ENCODE measurements around the gene OXT. TPM values are rescaled to one million over a fixed set of nuclear protein-coding genes. Genes with fewer than 3 reads are reported as not detected.

Gene OXT
- total and polyA plus RNA-seq, 9 donors = 0.61 to 0.86 TPM; not detected in 7

GRCh38 chr20:3094848-3095629, 23.6 kb downstream of the OXT start:
- Histone ChIP-seq H3K9me3 (no peaks in the 10 kb centered on the region), H3K27ac (no peak overlapping the region), H3K36me3 (no peaks in the 10 kb centered on the region), H3K4me3 (no peak overlapping the region), H3K27me3 (no peaks in the 10 kb centered on the region), H3K4me1 (ENCODE audit: insufficient read depth) (no peaks in the 10 kb centered on the region)
- no peak for DNase-seq
- no peak for TF ChIP-seq CTCF (IDR thresholded peaks at IDR 0.05)
- no peak for TF ChIP-seq POLR2A (IDR thresholded peaks at IDR 0.05)
- no peak for TF ChIP-seq EP300 (IDR thresholded peaks at IDR 0.05)
- WGBS, 3 donors = 85 to 91% (median 85%) methylated on average over 13 of the region's 13 CpGs
- intact Hi-C loops (cut with DNase I) = no loop called here

GRCh38 chr20:3100480-3100879, 29.1 kb downstream of the OXT start:
- Histone ChIP-seq H3K4me1 (ENCODE audit: insufficient read depth) (no peaks in the 10 kb centered on the region), H3K36me3 (no peaks in the 10 kb centered on the region), H3K27me3 (no peaks in the 10 kb centered on the region), H3K9me3 (no peaks in the 10 kb centered on the region), H3K4me3 (no peak overlapping the region), H3K27ac (no peak overlapping the region)
- intact Hi-C loops (cut with DNase I) = no loop called here
- no peak for DNase-seq
- 89 to 91% (median 90%) methylated on average over 7 of the region's 7 CpGs for WGBS, 3 donors
- TF ChIP-seq EP300 (IDR thresholded peaks at IDR 0.05) (no peak), POLR2A (IDR thresholded peaks at IDR 0.05) (no peak), CTCF (IDR thresholded peaks at IDR 0.05) (no peak)

GRCh38 chr20:3101251-3101650, 29.8 kb downstream of the OXT start:
- Histone ChIP-seq H3K27me3 (no peaks in the 10 kb centered on the region), H3K36me3 (no peaks in the 10 kb centered on the region), H3K4me3 (no peak overlapping the region), H3K9me3 (no peaks in the 10 kb centered on the region), H3K4me1 (ENCODE audit: insufficient read depth) (no peaks in the 10 kb centered on the region), H3K27ac (no peak overlapping the region)
- intact Hi-C loops (cut with DNase I) = no loop called here
- WGBS, 3 donors = 92 to 96% (median 94%) methylated on average over 6 of the region's 6 CpGs
- TF ChIP-seq POLR2A (IDR thresholded peaks at IDR 0.05) (no peak), CTCF (IDR thresholded peaks at IDR 0.05) (no peak), EP300 (IDR thresholded peaks at IDR 0.05) (no peak)
- no peak for DNase-seq

- intact Hi-C loops (cut with DNase I) = no loop called here
- WGBS, 3 donors = 83 to 85% (median 85%) methylated on average over 21 of the region's 21 CpGs
These were observed 30.5 kb downstream of the OXT start for GRCh38 chr20:3101737-3102574.

More at GRCh38 chr20:3101737-3102574, 30.5 kb downstream of the OXT start:
- no peaks in the 10 kb centered on the region for H3K9me3 ChIP-seq
- no peaks in the 10 kb centered on the region for H3K27me3 ChIP-seq
- TF ChIP-seq EP300 (IDR thresholded peaks at IDR 0.05) (no peak), POLR2A (IDR thresholded peaks at IDR 0.05) (no peak), CTCF (IDR thresholded peaks at IDR 0.05) (no peak)
- no peak overlapping the region for H3K4me3 ChIP-seq
- no peaks in the 10 kb centered on the region for H3K36me3 ChIP-seq
- no peaks in the 10 kb centered on the region for H3K4me1 ChIP-seq (ENCODE audit: insufficient read depth)
- DNase-seq = no peak
- H3K27ac ChIP-seq = no peak overlapping the region
